Cardiac fibroblast (primary cell): ENCODE results near the gene PRKN.

ENCODE experiments used
- DNase-seq, 2 donors: peaks; one replicate each; pipeline versions ENCODE4 v3.0.0 to v3.0.0-alpha.2; 2010; ENCODE audit warnings: low read depth in 2 of 2
- H3K4me3 ChIP-seq, 2 donors: replicated peaks in 1 of 2; 1 replicate in 1 of 2; 2 replicates in 1 of 2; pipeline ENCODE4 v1.5.1; 2011; ENCODE audit warnings: low read depth in 2 of 2, low read length in 2 of 2, mild to moderate bottlenecking in 2 of 2, moderate library complexity in 1 of 2
- CTCF ChIP-seq: IDR thresholded peaks from one replicate; pipeline ENCODE4 v1.5.1; 2011; ENCODE audit warnings: low read depth, mild to moderate bottlenecking, low read length, inconsistent platforms

Gene PRKN

GRCh38 chr6:162727322-162728182 is at the start of gene PRKN, which contains the start of gene PACRG:
PRKN (minus strand) TSS chr6:162727766.
PACRG (plus strand) TSS chr6:162727974.
- peak within 1 kb of the TSS; percentile 75 to 83 for H3K4me3 ChIP-seq
- no peak for TF ChIP-seq CTCF
- DNase-seq, result peak; percentile 98 to 99

GRCh38 chr6:162777091-162777490 is 49.5 kb upstream of the PRKN start:
- TF ChIP-seq CTCF, result no peak
- H3K4me3 ChIP-seq, result no peak overlapping the region
- no peak for DNase-seq

GRCh38 chr6:162773996-162774395 is 46.4 kb upstream of the PRKN start:
- no peak for DNase-seq
- no peak for TF ChIP-seq CTCF
- no peak overlapping the region for H3K4me3 ChIP-seq

- TF ChIP-seq CTCF, result no peak
- no peak overlapping the region for H3K4me3 ChIP-seq
- no peak for DNase-seq
These were observed 44.9 kb upstream of the PRKN start for GRCh38 chr6:162772466-162772865.

- DNase-seq, result no peak
- no peak for TF ChIP-seq CTCF
- no peak overlapping the region for H3K4me3 ChIP-seq
These were observed 43.4 kb upstream of the PRKN start for GRCh38 chr6:162770955-162771354.

- TF ChIP-seq CTCF, result no peak
- DNase-seq, result no peak
- no peak overlapping the region for H3K4me3 ChIP-seq
These were observed 42.6 kb upstream of the PRKN start for GRCh38 chr6:162770136-162770535.

GRCh38 chr6:162753775-162754174 is 26.2 kb upstream of the PRKN start:
- H3K4me3 ChIP-seq, result no peak overlapping the region
- DNase-seq, result no peak
- TF ChIP-seq CTCF, result no peak
